BE2C (cell line): ENCODE measurements around the gene SYNGAP1.

Experiments
- DNase-seq: peaks from one replicate; pipeline ENCODE4 v3.0.0-alpha.2; 2020
- H3K27me3 ChIP-seq: fragments of 250-450 bp; sonication (Bioruptor Pico); 2 replicates; pipeline ENCODE4 v1.5.1; 2020; ENCODE audit warnings: mild to moderate bottlenecking
- H3K36me3 ChIP-seq: fragments of 250-450 bp; sonication (Bioruptor Pico); 2 replicates; pipeline ENCODE4 v1.5.1; 2020; ENCODE audit warnings: mild to moderate bottlenecking
- H3K4me1 ChIP-seq: fragments of 250-450 bp; sonication (Bioruptor Pico); 2 replicates; pipeline ENCODE4 v1.5.1; 2020
- H3K4me3 ChIP-seq: 2 replicates; pipeline ENCODE4 v1.5.1; 2011; ENCODE audit warnings: low read depth, low read length
- H3K9me3 ChIP-seq: fragments of 250-450 bp; sonication (Bioruptor Pico); 2 replicates; pipeline ENCODE4 v1.5.1; 2020
- TF ChIP-seq, protein P1 (sequence below): IDR thresholded peaks from 2 replicates; pipeline ENCODE4 v1.5.1; 2012; ENCODE audit warnings: mild to moderate bottlenecking, low read depth, low read length

The SYNGAP1 gene

DNA sequence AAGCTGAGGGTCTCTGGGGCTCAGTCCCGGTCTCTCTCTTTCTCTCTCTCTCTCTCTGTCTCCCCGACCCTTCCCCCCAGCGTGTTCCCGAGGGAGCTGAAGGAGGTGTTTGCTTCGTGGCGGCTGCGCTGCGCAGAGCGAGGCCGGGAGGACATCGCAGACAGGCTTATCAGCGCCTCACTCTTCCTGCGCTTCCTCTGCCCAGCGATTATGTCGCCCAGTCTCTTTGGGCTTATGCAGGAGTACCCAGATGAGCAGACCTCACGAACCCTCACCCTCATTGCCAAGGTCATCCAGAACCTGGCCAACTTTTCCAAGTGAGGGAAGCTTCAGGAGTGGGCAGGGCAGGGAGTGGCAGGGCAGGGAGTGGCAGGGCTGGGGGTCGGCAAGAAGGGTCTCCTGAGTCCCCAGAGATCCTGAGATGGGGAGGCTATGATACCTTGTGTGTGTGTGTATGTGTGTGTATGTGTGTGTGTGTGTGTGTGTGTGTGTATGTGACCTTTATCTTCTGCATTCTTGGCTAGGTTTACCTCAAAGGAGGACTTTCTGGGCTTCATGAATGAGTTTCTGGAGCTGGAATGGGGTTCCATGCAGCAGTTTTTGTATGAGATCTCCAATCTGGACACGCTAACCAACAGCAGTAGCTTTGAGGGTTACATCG is 20.9 kb downstream of the SYNGAP1 start:
- H3K9me3 ChIP-seq, result no peaks in the 10 kb centered on the region
- H3K4me1 ChIP-seq, result no peaks in the 10 kb centered on the region
- TF ChIP-seq, protein P1, sequence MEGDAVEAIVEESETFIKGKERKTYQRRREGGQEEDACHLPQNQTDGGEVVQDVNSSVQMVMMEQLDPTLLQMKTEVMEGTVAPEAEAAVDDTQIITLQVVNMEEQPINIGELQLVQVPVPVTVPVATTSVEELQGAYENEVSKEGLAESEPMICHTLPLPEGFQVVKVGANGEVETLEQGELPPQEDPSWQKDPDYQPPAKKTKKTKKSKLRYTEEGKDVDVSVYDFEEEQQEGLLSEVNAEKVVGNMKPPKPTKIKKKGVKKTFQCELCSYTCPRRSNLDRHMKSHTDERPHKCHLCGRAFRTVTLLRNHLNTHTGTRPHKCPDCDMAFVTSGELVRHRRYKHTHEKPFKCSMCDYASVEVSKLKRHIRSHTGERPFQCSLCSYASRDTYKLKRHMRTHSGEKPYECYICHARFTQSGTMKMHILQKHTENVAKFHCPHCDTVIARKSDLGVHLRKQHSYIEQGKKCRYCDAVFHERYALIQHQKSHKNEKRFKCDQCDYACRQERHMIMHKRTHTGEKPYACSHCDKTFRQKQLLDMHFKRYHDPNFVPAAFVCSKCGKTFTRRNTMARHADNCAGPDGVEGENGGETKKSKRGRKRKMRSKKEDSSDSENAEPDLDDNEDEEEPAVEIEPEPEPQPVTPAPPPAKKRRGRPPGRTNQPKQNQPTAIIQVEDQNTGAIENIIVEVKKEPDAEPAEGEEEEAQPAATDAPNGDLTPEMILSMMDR, result no peak
- no peaks in the 10 kb centered on the region for H3K27me3 ChIP-seq
- DNase-seq, result peak; percentile 34
- peaks cover 44% of the 10 kb centered on the region for H3K36me3 ChIP-seq
- H3K4me3 ChIP-seq, result no peak overlapping the region

DNA sequence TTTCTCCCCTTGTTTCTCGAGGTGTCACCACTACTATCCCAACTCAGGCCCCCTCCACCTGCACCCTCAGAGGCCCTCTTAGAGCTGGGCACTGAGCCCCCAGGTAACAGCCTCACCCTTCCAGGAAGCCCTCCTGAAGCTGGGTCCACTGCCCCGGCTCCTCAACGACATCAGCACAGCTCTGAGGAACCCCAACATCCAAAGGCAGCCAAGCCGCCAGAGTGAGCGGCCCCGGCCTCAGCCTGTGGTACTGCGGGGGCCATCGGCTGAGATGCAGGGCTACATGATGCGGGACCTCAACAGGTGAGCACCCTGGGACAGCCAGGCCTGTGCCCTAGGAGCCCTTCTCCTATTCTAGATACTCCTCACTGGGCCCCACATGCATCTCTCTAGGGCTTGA is 21.6 kb downstream of the SYNGAP1 start:
- no peak for DNase-seq
- TF ChIP-seq, protein P1, result no peak
- H3K27me3 ChIP-seq, result no peaks in the 10 kb centered on the region
- H3K4me1 ChIP-seq, result no peaks in the 10 kb centered on the region
- peaks cover 42% of the 10 kb centered on the region for H3K36me3 ChIP-seq
- no peaks in the 10 kb centered on the region for H3K9me3 ChIP-seq
- H3K4me3 ChIP-seq, result no peak overlapping the region

DNA sequence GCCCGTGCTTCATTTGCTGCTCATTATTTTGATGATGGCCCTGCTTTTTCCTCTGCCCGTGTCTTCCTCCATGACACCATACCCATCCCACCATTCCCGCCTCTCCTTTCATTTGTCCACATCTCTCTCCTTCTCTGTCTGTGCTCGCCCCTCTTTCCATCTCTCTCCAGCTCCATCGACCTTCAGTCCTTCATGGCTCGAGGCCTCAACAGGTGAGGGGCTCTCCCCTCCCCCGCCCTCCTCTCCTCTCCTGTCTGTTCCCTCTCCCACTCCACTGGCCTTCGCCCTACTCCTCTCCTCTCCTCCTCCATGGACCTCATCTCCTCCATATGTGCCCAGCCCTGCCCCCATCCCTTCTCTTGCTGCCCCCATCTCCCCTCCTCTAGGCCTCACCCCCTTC is 22.4 kb downstream of the SYNGAP1 start:
- Histone ChIP-seq H3K9me3 (no peaks in the 10 kb centered on the region), H3K4me1 (no peaks in the 10 kb centered on the region), H3K27me3 (no peaks in the 10 kb centered on the region), H3K36me3 (peaks cover 38% of the 10 kb centered on the region), H3K4me3 (no peak overlapping the region)
- DNase-seq, result no peak
- TF ChIP-seq, protein P1, result no peak

DNA sequence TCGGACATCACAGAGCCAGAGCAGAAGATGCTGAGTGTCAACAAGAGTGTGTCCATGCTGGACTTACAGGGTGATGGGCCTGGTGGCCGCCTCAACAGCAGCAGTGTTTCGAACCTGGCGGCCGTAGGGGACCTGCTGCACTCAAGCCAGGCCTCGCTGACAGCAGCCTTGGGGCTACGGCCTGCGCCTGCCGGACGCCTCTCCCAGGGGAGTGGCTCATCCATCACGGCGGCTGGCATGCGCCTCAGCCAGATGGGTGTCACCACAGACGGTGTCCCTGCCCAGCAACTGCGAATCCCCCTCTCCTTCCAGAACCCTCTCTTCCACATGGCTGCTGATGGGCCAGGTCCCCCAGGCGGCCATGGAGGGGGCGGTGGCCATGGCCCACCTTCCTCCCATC is 23.2 kb downstream of the SYNGAP1 start:
- H3K4me3 ChIP-seq, result no peak overlapping the region
- peaks cover 34% of the 10 kb centered on the region for H3K36me3 ChIP-seq
- H3K9me3 ChIP-seq, result no peaks in the 10 kb centered on the region
- H3K4me1 ChIP-seq, result no peaks in the 10 kb centered on the region
- DNase-seq, result no peak
- H3K27me3 ChIP-seq, result no peaks in the 10 kb centered on the region
- TF ChIP-seq, protein P1, result no peak

DNA sequence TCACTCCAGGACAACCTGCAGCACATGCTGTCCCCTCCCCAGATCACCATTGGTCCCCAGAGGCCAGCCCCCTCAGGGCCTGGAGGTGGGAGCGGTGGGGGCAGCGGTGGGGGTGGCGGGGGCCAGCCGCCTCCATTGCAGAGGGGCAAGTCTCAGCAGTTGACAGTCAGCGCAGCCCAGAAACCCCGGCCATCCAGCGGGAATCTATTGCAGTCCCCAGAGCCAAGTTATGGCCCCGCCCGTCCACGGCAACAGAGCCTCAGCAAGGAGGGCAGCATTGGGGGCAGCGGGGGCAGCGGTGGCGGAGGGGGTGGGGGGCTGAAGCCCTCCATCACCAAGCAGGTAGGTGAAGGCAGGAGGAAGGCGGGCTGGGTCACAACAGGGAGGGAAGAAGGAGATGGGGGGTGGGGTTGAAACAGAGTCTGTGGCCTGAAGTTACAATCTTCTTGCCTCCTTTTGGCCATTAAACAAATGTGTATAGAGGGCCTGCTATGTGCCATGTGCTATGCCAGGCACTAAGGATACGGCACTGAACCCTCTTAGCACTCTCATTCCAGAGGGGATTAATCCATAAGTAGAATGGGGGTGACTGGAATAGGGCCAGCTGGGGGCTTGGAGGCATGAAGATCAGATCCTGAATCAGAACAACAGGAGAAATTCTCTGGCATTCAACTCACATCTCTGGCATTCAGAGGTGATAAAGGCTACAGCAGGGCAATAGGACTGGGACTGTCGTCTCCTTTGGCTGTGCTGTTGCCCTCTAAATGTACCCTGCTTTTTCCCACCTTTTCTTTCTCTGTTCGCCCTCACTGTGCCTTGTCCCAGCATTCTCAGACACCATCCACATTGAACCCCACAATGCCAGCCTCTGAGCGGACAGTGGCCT is 24.0 kb downstream of the SYNGAP1 start:
- peaks cover 34% of the 10 kb centered on the region for H3K36me3 ChIP-seq
- H3K4me1 ChIP-seq, result no peaks in the 10 kb centered on the region
- no peak overlapping the region for H3K4me3 ChIP-seq
- TF ChIP-seq, protein P1, result no peak
- no peaks in the 10 kb centered on the region for H3K27me3 ChIP-seq
- no peak for DNase-seq
- no peaks in the 10 kb centered on the region for H3K9me3 ChIP-seq

DNA sequence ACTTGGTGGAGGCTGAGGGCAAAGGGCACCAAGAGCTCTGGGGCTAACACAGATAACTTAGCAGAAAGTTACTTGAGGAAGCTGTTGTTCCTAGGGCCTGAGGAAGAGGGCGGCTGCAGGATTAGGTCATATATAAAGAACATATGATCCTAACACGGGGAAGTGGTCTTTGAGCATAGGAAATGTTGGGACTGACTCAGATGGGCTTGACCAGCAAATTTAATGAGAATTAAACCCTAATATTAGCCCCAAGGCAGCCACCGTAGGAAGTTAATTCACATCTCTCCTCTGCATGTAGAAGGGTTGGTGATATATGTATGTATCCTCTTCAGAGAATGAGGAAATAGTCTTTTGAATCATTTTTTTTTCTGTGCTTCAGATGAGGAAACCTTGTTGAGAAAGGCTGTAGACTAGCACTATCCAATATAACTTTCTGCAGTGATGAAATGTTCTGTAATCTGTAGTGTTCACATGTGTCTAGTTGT is 25.3 kb downstream of the SYNGAP1 start:
- Histone ChIP-seq H3K9me3 (no peaks in the 10 kb centered on the region), H3K27me3 (no peaks in the 10 kb centered on the region), H3K4me1 (no peaks in the 10 kb centered on the region), H3K36me3 (peaks cover 30% of the 10 kb centered on the region), H3K4me3 (no peak overlapping the region)
- no peak for DNase-seq
- TF ChIP-seq, protein P1, result no peak
